ENCODE measurements around the gene NT5DC4.

NT5DC4 gene

GRCh38 chr2:112721819-112722522 is 1.2 kb downstream of the NT5DC4 start:
- intact Hi-C loops (cut with DNase I) = no loop called here
- no peak for DNase-seq

GRCh38 chr2:112722816-112723546 is 2.2 kb downstream of the NT5DC4 start:
- intact Hi-C loops (cut with DNase I) = no loop called here
- no peak for DNase-seq

GRCh38 chr2:112723547-112723940 is 2.7 kb downstream of the NT5DC4 start:
- intact Hi-C loops (cut with DNase I) = no loop called here
- no peak for DNase-seq

- intact Hi-C loops (cut with DNase I) = no loop called here
Observed at GRCh38 chr2:112723995-112724394, 3.2 kb downstream of the NT5DC4 start.

GRCh38 chr2:112724591-112725525 is 4.0 kb downstream of the NT5DC4 start:
- intact Hi-C loops (cut with DNase I) = loop anchor here (1.0 to 5.0 kb wide), 2 partner anchors 99 to 123 kb away; no protein-coding TSS in a partner anchor
- DNase-seq = no peak

More at GRCh38 chr2:112723995-112724394, 3.2 kb downstream of the NT5DC4 start:
- DNase-seq = no peak

GRCh38 chr2:112725545-112726457 is 5.0 kb downstream of the NT5DC4 start:
- DNase-seq = peak in 1 of 10 donors; percentile 76
- intact Hi-C loops (cut with DNase I) = loop anchor here (1.0 to 5.0 kb wide), 2 partner anchors 100 to 124 kb away; no protein-coding TSS in a partner anchor

GRCh38 chr2:112726487-112727190 is 5.8 kb downstream of the NT5DC4 start:
- peak; percentile 78 to 98 (median 90) for DNase-seq
- intact Hi-C loops (cut with DNase I) = loop anchor here (5.0 kb wide), 1 partner anchor 124 kb away; no protein-coding TSS in a partner anchor

GRCh38 chr2:112727276-112728028 is 6.6 kb downstream of the NT5DC4 start:
- intact Hi-C loops (cut with DNase I) = loop anchor here (5.0 kb wide), 1 partner anchor 125 kb away; no protein-coding TSS in a partner anchor
- peak in 2 of 10 donors; percentile 66 to 71 for DNase-seq

- DNase-seq = no peak
- intact Hi-C loops (cut with DNase I) = loop anchor here (5.0 kb wide), 1 partner anchor 126 kb away; no protein-coding TSS in a partner anchor
Observed at GRCh38 chr2:112728029-112728362, 7.2 kb downstream of the NT5DC4 start.

- peak in 2 of 10 donors; percentile 23 to 36 for DNase-seq
- intact Hi-C loops (cut with DNase I) = loop anchor here (5.0 kb wide), 1 partner anchor 126 kb away; no protein-coding TSS in a partner anchor
Observed at GRCh38 chr2:112728378-112729175, 7.8 kb downstream of the NT5DC4 start.

GRCh38 chr2:112730216-112730615 is 9.4 kb downstream of the NT5DC4 start:
- intact Hi-C loops (cut with DNase I) = no loop called here
- no peak for DNase-seq

GRCh38 chr2:112730791-112731190 is 10.0 kb downstream of the NT5DC4 start:
- intact Hi-C loops (cut with DNase I) = no loop called here
- peak in 1 of 10 donors; percentile 69 for DNase-seq

- intact Hi-C loops (cut with DNase I) = no loop called here
- no peak for DNase-seq
Observed at GRCh38 chr2:112731479-112731878, 10.7 kb downstream of the NT5DC4 start.

GRCh38 chr2:112733456-112733855 is 12.6 kb downstream of the NT5DC4 start:
- intact Hi-C loops (cut with DNase I) = no loop called here
- DNase-seq = peak in 1 of 10 donors; percentile 53

GRCh38 chr2:112733871-112734270 is 13.1 kb downstream of the NT5DC4 start:
- intact Hi-C loops (cut with DNase I) = no loop called here

GRCh38 chr2:112737542-112738232 is 16.9 kb downstream of the NT5DC4 start:
- DNase-seq = no peak
- intact Hi-C loops (cut with DNase I) = no loop called here

More at GRCh38 chr2:112733871-112734270, 13.1 kb downstream of the NT5DC4 start:
- DNase-seq = no peak

- DNase-seq = no peak
- intact Hi-C loops (cut with DNase I) = no loop called here
Observed at GRCh38 chr2:112740527-112740926, 19.7 kb downstream of the NT5DC4 start.

Measured in posterior cingulate gyrus (tissue), 11 donors.